GM21825 (cell line): ENCODE data around the gene SCAANT1.

Source experiments
- ATAC-seq: cut with Tn5 transposase; IDR thresholded peaks from one replicate; pipeline ENCODE4 v1.9.1; 2021; ENCODE audit warnings: mild to moderate bottlenecking, moderate library complexity; ENCODE audit not compliant: unreplicated experiment

SCAANT1 gene

DNA sequence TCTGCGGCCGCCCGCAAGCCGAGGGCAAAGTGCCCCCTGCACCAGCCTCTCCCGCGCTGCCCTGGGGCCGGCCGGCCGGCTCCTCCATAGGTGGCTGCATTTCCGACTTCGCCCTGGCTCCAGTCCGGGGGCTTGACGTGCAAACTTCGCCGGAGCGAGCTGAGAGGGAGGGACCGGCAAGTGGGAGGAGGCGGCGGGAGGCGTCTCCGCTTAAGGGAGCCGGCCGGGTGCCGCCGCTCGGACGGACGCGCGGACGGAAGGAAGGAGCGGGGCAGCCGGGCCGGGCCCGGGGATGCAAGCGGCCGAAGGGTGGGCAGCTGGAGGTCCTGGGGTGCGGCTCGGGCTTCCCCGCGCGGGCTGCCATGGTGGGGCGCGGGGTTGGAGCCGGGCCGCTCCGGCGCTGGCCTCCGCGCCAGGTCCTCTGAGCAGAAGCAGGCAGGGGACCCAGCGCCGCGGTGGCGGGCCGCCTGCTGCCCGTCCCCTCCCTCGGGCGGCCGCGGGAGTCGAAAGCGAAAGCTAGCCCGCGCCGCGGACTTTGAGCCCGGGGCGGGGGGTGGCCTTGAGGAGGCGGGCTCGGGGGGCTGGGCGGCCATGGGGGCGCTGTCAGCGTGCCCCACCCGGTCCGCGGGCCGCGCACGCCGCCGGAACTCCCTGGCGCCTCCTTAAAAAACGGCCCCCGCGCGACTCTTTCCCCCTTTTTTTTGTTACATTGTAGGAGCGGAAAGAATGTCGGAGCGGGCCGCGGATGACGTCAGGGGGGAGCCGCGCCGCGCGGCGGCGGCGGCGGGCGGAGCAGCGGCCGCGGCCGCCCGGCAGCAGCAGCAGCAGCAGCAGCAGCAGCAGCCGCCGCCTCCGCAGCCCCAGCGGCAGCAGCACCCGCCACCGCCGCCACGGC is at the start of gene SCAANT1:
Gene SCAANT1 (minus strand): TSS at position 511 of the 895 bp plus-strand sequence.
- peak; percentile 78 for ATAC-seq

DNA sequence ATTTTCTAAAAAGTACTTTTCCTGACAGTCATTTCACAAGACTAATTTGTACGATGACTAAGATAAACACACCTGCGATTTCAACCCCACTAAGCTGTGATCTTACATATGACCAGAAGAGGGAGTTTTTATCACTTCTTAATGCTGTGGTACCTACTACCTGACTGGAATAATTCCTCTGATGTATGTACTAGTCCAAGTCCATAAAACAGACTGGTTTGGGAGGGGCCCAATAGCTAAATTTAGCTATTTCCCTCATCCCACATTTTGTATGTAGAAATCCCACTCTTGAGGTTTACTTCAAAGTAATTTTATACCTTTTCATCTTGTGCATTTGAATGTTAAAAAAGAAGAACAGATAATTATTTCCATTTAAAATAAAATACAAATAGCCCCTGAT is 49.7 kb upstream of the SCAANT1 start:
- peak; percentile 70 for ATAC-seq

DNA sequence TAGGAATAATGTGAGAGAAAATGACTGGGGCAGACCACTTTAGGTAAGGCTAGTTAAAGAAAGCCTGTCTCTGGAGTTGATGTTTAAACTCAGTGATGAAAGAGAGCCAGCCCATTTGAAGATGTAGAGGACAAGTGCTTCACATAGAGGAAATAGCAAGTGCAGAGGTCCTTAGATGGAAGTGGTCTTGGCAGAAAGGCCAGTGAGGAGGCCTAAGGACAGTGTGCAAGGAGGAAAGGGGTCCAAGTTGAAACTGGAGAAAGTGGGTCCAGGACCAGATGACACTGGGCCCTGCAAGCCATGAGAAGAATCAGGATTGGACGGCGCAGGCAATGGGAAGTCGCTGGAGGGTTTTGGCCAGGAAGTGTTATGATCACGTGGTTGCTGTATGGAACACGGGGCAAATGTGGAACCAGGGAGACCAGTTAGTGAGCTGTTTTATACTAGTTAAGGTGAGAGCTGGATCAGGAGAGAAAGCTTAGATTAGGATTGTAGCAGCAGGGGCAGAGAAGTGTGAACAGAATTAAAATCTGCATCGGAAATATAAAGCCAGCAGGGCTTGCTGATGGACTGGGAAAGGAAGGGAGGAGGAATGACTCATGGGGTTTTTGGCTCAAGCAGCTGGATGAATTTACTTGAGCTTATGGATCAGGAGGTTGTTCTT is 48.0 kb upstream of the SCAANT1 start:
- ATAC-seq, result peak; percentile 42

DNA sequence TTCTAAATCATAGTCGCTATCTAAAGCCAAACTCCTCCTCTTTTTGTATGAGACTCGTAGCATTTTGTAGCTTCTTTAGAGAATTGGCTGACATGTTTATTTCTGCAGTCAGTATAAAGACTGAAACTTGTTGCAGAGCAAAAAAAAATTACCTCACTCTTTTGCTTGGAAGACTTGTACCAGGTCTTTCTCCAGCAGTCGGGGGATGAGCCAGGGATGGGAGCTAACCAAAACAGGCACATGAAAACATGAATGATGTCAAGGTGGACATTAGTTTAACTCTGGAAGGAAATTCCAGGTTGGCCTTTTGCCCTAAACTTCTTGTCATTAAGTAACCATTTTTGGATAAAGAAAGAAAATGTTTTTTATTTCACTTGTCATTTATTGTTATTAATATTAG is 47.0 kb upstream of the SCAANT1 start:
- no peak for ATAC-seq

DNA sequence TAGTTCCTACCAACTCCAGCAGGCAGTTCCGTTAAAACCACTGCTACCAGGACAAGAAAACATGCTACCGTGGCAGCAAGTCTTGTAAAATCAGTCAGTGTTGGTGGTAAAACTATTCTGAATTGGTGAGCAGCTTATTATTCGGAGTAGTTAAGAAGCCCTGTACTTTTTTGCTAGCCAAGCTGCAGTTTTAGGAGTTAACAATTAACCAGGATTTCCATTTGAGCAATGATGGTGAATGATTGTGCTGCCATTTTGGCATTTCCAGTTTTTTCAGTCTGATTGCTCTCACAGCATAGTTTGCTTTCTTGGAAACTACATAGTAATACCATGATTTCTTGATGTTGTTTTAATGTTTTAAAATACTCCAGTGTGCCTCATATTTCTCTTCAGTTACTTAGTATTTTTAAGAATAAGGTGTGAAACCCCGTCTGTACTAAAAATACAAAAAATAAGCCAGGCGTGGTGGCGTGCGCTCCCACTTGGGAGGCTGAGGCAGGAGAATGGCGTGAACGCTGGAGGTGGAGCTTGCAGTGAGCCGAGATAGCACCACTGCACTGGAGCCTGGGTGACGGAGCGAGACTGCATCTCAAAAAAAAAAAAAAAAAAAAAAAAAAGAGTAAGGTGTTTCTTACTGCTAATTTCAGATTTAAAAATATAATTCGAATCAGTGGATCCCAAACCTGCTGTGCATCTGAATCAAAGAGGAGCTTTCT is 43.8 kb upstream of the SCAANT1 start:
- ATAC-seq, result no peak

DNA sequence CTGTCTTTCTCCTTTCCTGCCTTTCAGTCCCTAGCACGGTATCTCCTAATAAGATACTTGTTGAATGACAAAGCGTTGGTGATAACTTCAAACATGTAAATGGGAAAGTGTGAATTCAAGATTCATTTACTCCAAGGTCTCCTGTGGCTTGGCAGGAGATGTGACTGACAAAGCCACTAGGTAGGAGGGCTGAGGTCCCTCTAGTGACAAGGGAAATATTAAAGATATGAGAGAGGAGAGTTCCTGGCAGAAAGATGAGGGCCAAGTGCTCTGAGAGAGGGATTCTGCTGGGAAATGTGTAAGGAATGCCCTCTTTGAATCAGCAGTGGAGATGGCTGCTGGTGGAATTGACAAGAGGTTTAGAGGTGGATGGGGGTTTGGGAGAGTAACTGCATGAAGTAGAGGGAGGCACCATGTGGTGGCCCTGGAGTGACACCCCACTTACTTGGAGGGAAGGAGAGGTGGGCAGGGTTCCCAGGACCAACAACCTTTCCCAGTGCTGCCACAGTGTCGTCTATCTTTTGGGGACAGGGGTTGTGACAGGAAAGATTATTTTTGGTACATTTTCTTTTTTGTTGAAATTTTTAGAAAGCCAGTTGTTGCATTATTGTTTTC is 43.0 kb upstream of the SCAANT1 start:
- ATAC-seq, result no peak

DNA sequence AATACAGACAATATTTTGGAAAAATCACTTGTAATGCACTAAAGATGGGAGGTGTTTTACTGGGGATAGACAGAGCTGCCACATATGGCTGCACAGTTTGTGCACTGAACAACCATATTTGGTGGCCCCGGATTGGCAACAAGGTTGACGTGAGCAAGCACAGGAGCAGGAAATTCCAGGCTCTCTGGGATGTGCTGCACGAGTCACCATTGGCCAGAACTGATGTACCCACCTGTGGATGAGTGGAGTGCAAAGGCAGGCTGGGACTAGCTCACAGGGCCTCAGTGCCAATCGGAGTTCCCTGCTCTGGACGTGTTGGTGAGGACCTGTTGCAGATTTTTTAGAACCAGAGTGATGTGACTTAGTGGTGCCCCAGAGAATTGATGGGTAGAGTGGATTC is 42.0 kb upstream of the SCAANT1 start:
- ATAC-seq, result no peak

DNA sequence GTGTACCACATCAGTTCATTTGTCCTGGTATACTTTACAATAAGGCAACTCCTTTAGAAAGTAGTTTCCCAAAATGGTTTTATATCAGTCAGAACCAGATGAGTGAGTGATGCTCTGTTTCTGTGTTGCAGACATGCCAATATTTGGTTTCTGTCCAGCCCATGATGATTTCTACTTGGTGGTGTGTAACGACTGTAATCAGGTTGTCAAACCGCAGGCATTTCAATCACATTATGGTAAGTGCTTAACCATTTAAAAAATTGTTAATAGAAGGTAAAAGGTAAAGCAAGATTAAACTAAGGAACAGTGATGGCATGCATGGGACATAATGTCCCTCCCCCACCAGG is 40.0 kb upstream of the SCAANT1 start:
- ATAC-seq, result no peak

DNA sequence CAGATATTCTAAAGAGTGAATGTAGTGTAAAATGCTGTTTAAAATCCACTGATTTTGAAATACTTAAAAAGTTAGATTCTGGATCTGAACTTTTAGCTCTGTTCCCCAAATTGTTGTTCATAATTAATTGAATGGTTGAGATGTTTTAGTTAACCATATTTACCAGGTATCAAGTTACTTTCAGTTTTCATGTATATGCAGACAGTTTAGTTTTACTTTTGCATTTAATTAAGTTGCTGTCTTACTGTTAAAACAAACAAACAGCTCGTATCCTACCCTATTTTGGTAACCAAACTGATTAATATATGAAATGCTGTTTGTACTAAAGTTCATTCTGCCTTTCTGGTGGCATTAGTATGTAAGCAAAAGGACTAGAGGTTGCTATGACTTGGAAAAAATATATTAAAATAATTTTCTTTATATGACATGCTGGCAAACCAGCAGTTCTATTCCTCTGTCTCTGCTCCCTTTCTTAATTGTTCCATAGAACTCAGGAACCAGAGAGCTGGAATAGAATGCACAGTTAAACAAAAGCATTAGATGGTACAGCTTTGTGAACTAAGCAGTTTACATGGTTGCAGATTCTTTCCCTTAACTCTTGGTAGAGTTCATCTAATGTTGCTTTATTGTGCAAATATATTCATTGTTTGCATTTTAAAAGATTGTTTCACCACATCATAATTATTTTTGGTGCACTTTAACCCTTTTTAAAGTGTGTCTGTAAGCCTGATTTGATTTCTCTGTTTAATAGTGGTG is 39.5 kb upstream of the SCAANT1 start:
- ATAC-seq, result no peak

DNA sequence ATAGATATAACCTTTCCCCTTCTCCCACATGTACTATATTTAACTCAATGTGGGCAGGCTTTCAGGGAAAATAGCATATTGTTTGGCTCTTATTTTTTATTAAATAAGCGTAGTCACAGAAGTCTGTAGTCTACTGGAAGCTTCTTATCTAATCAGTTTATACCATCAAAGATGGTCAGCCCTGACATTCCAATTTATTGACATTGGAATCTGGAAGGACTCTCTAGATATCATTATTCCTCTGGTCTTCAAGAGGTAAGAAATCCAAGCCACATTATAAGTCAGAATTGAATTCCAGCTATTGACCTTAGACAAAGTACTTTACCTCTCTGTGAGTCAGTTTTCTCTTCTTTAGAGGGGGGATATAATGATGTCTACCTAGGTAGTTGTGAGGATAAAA is 38.5 kb upstream of the SCAANT1 start:
- ATAC-seq, result no peak

DNA sequence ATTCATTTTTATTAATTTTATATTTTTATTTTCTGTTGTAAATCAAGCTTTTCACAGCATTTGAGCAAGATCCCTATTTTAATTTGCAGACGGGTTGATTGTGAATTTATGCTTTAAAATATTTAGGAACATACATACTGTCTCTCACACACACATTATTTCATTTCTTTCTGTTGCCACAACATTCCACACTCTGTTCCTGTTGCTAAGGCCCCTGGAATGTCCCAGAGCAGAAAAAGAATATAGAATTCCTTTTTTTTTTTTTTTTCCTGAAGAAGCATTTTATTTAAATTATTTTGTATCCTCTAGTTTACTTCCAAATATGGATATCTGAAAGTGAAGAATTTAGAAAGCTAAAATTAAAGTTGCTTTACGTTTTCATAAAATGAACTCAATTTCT is 36.8 kb upstream of the SCAANT1 start:
- ATAC-seq, result no peak

DNA sequence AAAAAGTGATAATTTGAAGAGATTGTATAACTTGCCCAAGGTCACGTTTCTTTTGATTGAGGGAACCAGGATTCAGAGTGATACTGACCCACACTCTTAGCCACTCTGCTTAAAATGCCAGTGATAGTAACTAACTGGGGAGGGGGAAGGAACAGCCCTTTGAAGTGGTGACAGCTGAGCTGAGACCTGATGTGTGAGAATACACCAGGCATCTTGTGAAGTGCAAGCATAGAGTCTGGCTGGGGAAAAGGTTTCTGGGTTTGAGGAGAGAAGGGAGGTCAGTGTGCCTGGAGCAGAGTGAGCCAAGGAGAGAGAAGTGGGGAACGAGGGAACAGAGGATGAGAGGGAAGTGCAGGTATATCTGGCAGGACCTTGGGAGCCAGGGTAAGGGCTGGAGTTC is 35.4 kb upstream of the SCAANT1 start:
- ATAC-seq, result no peak

DNA sequence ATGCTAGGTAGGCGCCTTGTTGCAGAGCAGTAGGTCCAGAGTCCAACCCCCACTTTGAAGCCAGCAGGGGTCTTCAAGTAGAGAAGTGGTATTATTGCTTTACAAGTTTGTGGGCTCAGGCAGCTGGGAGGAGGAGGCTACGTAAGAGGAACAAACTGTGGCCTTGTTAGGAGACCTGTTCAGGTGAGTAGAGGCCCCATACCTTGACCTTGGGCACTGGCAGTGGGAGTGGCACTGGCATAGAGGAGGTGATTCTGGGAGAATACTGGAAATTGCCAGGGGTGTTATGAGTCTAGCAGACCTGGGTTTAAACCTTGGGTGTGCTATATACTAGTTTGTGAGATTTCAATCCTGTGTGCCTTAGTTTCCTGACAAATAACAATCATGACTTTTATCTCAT is 34.6 kb upstream of the SCAANT1 start:
- no peak for ATAC-seq

DNA sequence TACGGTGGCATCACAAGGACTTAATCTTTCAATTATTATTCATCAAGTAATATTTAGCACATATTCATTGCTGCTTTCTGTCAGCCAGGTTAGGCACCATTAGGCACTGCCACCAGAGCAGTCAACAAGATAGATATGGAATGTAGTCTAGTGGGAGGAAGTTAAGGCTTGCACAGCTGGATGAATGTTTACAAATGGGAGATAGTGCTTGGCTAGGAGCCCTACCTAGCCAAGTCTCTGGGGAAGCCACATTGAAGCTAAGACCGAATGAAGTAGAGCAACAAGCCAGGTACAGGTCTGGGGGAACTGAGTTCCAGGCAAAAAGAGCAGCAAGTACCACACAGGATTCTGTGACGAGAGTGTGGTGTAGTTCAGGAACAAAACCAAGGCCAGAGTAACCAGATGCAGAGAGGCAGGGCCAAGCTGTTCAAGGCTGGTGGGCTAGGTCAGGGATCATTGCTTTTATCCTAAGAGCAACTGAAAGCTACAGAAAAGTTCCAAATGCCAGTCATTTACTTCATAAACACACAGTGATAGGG is 33.4 kb upstream of the SCAANT1 start:
- ATAC-seq, result no peak

DNA sequence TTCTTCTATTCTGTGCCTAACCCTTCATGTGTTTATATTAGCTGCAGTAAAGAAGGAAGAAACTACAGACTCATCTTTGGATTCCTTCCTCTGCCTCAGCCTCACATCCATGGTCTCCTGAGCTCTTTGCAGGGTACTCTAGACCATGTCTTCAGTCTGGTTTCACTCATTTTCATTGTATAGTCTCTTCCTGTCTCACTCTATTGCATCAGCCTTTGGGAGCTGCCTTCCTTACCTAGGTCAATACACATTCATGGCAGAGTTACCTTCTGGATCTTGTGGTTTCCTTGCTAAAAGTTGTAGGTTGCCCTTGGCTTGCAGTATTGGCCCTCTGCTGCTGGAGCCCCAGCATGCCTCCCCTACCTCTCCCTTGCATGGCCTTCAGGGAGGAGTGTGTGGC is 31.5 kb upstream of the SCAANT1 start:
- ATAC-seq, result no peak

DNA sequence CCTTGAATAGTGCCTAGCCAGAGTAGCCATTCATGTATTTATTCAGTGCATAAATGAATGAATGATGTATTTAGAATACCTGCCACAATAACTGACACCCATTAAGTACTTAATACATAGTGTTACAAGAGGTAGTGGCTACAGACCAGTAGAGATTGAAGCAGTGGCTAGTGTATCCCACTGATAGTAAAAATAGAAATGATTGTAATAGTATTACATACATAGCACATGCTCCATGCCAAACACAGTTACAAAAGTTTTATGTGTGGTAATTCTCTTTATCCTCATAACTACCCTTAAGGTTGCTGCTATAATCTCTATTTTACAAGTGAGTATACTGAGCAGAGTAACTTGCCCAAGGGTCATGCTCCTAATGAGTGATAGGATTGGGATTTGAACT is 30.3 kb upstream of the SCAANT1 start:
- ATAC-seq, result no peak

DNA sequence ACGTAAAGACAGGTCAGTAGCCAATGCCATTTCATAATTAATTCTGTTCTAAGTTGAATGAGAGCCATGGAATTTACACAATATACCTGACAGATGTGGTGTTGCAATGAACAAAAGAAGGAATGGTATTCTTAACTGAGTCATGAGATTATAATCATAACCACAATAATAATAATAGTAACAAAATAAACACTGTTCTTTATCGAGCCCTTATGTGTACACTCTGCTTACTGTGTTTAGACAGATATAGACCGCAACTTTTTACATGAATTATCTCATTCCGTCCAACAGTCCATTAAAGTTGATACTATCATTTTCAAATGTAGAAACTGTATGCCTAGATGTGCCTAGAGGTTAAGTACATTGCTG is 28.2 kb upstream of the SCAANT1 start:
- ATAC-seq, result no peak

DNA sequence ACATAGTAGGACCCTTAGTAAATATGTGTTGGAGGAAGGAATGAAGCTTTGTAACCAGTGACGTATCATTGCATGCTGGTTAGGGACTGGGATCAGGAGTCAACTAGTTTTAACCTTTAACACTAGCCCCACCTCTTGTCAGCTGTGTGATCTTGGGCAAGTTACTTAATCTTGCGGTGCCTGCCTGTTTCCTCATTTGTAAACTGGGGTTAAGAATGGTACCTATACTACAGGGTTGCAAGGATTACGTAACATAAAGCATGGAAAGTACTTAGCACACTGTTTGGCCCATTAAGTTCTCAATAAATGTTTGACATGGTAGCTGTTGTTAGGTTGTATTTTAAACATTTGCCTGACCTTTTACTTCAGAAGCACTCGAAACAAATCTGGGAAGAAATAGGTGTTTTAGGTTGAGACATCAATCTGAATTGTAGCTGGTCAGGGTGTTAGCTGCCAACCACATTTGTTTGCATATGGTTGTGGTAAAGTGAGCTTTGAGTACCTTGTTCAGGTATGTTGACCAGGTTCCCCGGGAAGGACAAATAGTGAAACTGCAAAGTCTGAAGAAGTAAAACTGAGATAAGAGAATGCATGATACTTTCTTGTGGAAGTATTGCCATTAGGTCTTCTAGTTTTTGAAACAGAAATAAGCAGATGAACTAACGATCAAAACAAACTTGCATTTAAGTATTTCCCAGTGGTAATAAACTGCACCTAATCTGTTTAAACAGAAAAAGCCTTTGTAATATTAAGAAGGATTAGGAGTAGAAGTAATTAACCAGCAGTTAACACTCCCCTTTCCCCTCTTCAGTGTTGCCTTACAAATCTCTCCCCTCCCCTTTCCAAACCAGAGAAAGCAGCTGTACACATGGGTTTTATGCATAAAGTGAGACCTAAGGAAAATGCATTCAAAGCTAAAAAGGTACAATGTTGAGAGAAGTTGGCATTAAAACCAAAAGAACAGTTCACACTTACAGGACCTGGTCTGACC is 25.8 kb upstream of the SCAANT1 start:
- ATAC-seq, result peak; percentile 44

DNA sequence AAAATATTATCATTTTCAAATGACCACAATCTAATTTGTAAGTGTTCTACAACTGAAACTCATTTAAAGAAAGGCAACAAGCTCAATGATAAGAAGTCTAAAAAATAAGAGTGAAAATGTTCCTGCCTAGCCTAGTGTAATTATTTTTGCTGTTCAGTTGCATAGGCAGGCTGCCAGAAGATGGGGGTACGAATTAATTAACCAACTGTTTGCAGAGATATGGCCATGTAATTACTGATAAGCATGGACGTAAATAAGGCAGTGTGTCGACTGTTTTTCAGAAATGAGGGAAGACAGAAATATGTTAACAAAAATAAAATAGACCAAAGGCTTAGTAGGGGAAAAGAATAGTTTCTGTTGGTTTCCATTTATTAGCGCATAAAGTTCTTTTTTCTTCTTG is 24.7 kb upstream of the SCAANT1 start:
- ATAC-seq, result no peak
